Sigmoid colon (tissue), 7 donors: ENCODE data around the gene EFNA5. TPM values are rescaled to one million over a fixed set of nuclear protein-coding genes. Genes with fewer than 3 reads are reported as not detected.

ENCODE experiments used
- DNase-seq: peaks from one replicate; pipeline ENCODE4 v3.0.0-alpha.2; 2019
- H3K27ac ChIP-seq, 4 donors: fragments of 200-600 bp; sonication (generic); one replicate each; pipeline ENCODE4 v1.5.1; 2016 to 2019; ENCODE audit warnings: mild to moderate bottlenecking in 1 of 4
- H3K27me3 ChIP-seq, 3 donors: fragments of 200-600 bp; sonication (generic); one replicate each; pipeline ENCODE4 v1.5.1; 2019; ENCODE audit warnings: mild to moderate bottlenecking in 1 of 3
- H3K36me3 ChIP-seq, 4 donors: fragments of 200-600 bp; sonication (generic); one replicate each; pipeline ENCODE4 v1.5.1; 2016 to 2019
- H3K4me1 ChIP-seq, 4 donors: fragments of 200-600 bp; sonication (generic); one replicate each; pipeline ENCODE4 v1.5.1; 2017 to 2019
- H3K4me3 ChIP-seq, 4 donors: fragments of 200-600 bp; sonication (generic); one replicate each; pipeline ENCODE4 v1.5.1; 2017 to 2019; ENCODE audit warnings: mild to moderate bottlenecking in 2 of 4, moderate library complexity in 1 of 4
- H3K9me3 ChIP-seq, 4 donors: fragments of 200-600 bp in 3 of 4; sonication (generic) in 3 of 4; one replicate each; pipeline versions ENCODE4 v1.5.1 to v1.6.1; 2013 to 2019
- CTCF ChIP-seq, 4 experiments: fragments of 450-650 bp in 3 of 4; fragments of 200-600 bp in 1 of 4; IDR thresholded peaks; one replicate each; pipeline ENCODE4 v1.5.1; 2016 to 2019; ENCODE audit warnings: antibody characterized with exemption in 4 of 4, mild to moderate bottlenecking in 3 of 4, moderate library complexity in 2 of 4
- EP300 ChIP-seq, 4 donors: sonication (generic); formaldehyde crosslinking; IDR thresholded peaks; one replicate each; pipeline ENCODE4 v1.6.1; 2017; ENCODE audit warnings: antibody characterized with exemption in 4 of 4
- POLR2A ChIP-seq, 2 donors: fragments of 450-650 bp; IDR thresholded peaks; one replicate each; pipeline ENCODE4 v1.6.1; 2016; ENCODE audit warnings: antibody characterized with exemption in 2 of 2, mild to moderate bottlenecking in 2 of 2, moderate library complexity in 2 of 2
- POLR2AphosphoS5 ChIP-seq, 4 donors: sonication (generic); formaldehyde crosslinking; IDR thresholded peaks; one replicate each; pipeline ENCODE4 v1.6.1; 2017; ENCODE audit warnings: antibody characterized with exemption in 4 of 4
- WGBS, 2 donors: extraction: QIAGEN DNeasy Blood & Tissue Kit; methylation state at CpG; one replicate each; pipeline ENCODE4 v1.1.7; 2013; 5-methylcytosine and 5-hydroxymethylcytosine counted together
- intact Hi-C: fragments of 100-400 bp; cut with DNase I; formaldehyde crosslinking; loops from one replicate; pipeline ENCODE4 v1.15.1; 2023
- polyA plus RNA-seq, 3 donors: library from polyadenylated mRNA; stranded (reverse); fragments of 200-250 nt; gene quantifications; one replicate each; pipeline ENCODE4 v1.2.3, GENCODE V29; 2013
- total RNA-seq, 4 donors: library from RNA; depleted of rRNA; stranded (reverse); fragments of >200 nt; gene quantifications; one replicate each; pipeline ENCODE4 v1.1.0, GENCODE V29; 2016
- donor health status: healthy with polysubstance abuse.
- donor health status: Bipolar disorder and iron deficiency.
- donor health status: healthy.

The EFNA5 gene
- total and polyA plus RNA-seq, 7 donors: 0.60 to 10.8 (median 6.8) TPM

GRCh38 chr5:107337281-107337680 lies 333.5 kb downstream of the EFNA5 start:
- no peaks in the 10 kb centered on the region for H3K27me3 ChIP-seq
- DNase-seq: no peak
- no peak for TF ChIP-seq POLR2AphosphoS5 (IDR thresholded peaks at IDR 0.05)
- no peak for TF ChIP-seq POLR2A (IDR thresholded peaks at IDR 0.05)
- TF ChIP-seq EP300 (IDR thresholded peaks at IDR 0.05): no peak
- no peak for TF ChIP-seq CTCF (IDR thresholded peaks at IDR 0.05)
- WGBS, 2 donors: 3 to 46% methylated on average over 1 of the region's 1 CpG
- intact Hi-C loops: no loop called here
- H3K9me3 ChIP-seq: no peaks in the 10 kb centered on the region
- no peaks in the 10 kb centered on the region for H3K36me3 ChIP-seq
- H3K4me3 ChIP-seq: no peak overlapping the region
- peaks cover 0 to 5% (median 0%) of the 10 kb centered on the region in 4 donors for H3K4me1 ChIP-seq
- H3K27ac ChIP-seq: no peak overlapping the region

DNA sequence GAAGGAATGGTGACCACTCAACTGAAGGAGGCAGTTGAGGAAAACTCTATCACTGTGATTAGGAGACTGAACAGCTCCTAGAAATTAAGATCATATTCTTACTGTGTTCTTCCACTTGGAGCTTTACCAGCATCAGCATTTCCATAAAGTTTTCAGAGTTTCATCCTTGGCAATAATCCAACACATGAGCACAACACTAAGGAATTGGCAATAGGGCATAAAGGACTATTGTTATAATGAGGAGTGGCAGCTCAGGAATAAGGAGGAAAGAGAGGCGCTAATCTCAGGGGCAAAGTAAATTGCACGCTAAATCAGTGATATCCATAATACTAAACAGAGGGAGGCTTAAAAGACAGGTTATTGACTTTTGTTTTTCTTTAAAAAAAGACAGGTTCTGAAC lies 338.9 kb downstream of the EFNA5 start:
- no peaks in the 10 kb centered on the region for H3K9me3 ChIP-seq
- H3K4me3 ChIP-seq: no peak overlapping the region
- TF ChIP-seq CTCF (IDR thresholded peaks at IDR 0.05) (no peak), EP300 (IDR thresholded peaks at IDR 0.05) (no peak), POLR2A (IDR thresholded peaks at IDR 0.05) (no peak), POLR2AphosphoS5 (IDR thresholded peaks at IDR 0.05) (no peak)
- H3K27me3 ChIP-seq: no peaks in the 10 kb centered on the region
- no peak overlapping the region for H3K27ac ChIP-seq
- intact Hi-C loops: no loop called here
- H3K36me3 ChIP-seq: no peaks in the 10 kb centered on the region
- DNase-seq: no peak
- no peaks in the 10 kb centered on the region for H3K4me1 ChIP-seq
- 26 to 81% methylated on average over 2 of the region's 2 CpGs for WGBS, 2 donors

GRCh38 chr5:107331312-107331711 lies 339.4 kb downstream of the EFNA5 start:
- DNase-seq: no peak
- H3K27me3 ChIP-seq: no peaks in the 10 kb centered on the region
- H3K36me3 ChIP-seq: no peaks in the 10 kb centered on the region
- WGBS, 2 donors: 83 to 94% methylated on average over 1 of the region's 1 CpG
- H3K4me1 ChIP-seq: no peaks in the 10 kb centered on the region
- intact Hi-C loops: no loop called here
- H3K27ac ChIP-seq: no peak overlapping the region
- no peak overlapping the region for H3K4me3 ChIP-seq
- TF ChIP-seq POLR2A (IDR thresholded peaks at IDR 0.05) (no peak), EP300 (IDR thresholded peaks at IDR 0.05) (no peak), POLR2AphosphoS5 (IDR thresholded peaks at IDR 0.05) (no peak), CTCF (IDR thresholded peaks at IDR 0.05) (no peak)
- H3K9me3 ChIP-seq: no peaks in the 10 kb centered on the region

- Histone ChIP-seq H3K27me3 (no peaks in the 10 kb centered on the region), H3K4me1 (no peaks in the 10 kb centered on the region), H3K4me3 (no peak overlapping the region), H3K27ac (no peak overlapping the region), H3K9me3 (no peaks in the 10 kb centered on the region), H3K36me3 (no peaks in the 10 kb centered on the region)
- TF ChIP-seq POLR2AphosphoS5 (IDR thresholded peaks at IDR 0.05) (no peak), CTCF (IDR thresholded peaks at IDR 0.05) (no peak), POLR2A (IDR thresholded peaks at IDR 0.05) (no peak), EP300 (IDR thresholded peaks at IDR 0.05) (no peak)
- 92 to 94% methylated on average over 9 of the region's 9 CpGs for WGBS, 2 donors
- intact Hi-C loops: no loop called here
- no peak for DNase-seq
Observed at GRCh38 chr5:107330903-107331302, 339.8 kb downstream of the EFNA5 start.

- Histone ChIP-seq H3K9me3 (no peaks in the 10 kb centered on the region), H3K27me3 (no peaks in the 10 kb centered on the region), H3K36me3 (no peaks in the 10 kb centered on the region), H3K4me1 (no peaks in the 10 kb centered on the region), H3K4me3 (no peak overlapping the region), H3K27ac (no peak overlapping the region)
- intact Hi-C loops: no loop called here
- TF ChIP-seq POLR2A (IDR thresholded peaks at IDR 0.05): no peak
- TF ChIP-seq CTCF (IDR thresholded peaks at IDR 0.05): no peak
- TF ChIP-seq EP300 (IDR thresholded peaks at IDR 0.05): no peak
- TF ChIP-seq POLR2AphosphoS5 (IDR thresholded peaks at IDR 0.05): no peak
- no peak for DNase-seq
Observed at GRCh38 chr5:107329850-107330249, 340.9 kb downstream of the EFNA5 start.
